ENCODE data around the gene INPP5D. TPM values are rescaled to one million over a fixed set of nuclear protein-coding genes. Genes with fewer than 3 reads are reported as not detected.

INPP5D gene
- total and polyA plus RNA-seq, 2 donors (not counting 3 experiments of a cell fraction or from before 2014, with no cell fraction given) = 13.9 to 46.6 TPM

DNA sequence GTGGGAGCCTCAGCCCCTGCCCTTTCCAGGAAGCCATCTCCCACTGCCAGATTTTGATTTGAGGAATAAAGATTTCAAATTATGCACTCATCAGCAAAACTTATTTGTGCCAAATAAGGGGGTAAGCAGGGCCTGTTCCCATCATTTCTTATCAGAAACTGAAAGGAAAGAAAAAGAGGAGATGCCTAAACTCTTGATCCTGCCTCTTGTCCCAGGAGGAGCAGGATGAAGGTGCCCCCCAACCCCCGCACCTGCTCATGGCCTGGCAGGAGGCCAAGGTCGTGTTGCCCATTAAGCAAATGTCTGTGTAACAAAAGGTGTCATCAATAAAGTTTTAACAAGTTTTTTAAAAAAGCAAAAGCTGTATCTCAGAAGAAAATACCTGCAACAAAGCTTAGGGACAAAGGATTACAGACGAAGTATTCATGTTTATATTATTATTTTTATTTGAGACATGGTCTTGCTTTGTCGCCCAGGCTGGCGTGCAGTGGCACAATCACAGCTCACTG, 80.0 kb downstream of the INPP5D start:
- Histone ChIP-seq H4K20me1 (replicated peaks; ENCODE audit: control insufficient read depth, extremely low read depth, insufficient read depth, low read length) (no peaks in the 10 kb centered on the region), H3K79me2 (ENCODE audit: control insufficient read depth, insufficient read depth, low read length) (no peaks in the 10 kb centered on the region), H3K4me1 (ENCODE audit: control insufficient read depth, extremely low read depth, insufficient read depth, low read length) (no peaks in the 10 kb centered on the region), H3K4me2 (ENCODE audit: insufficient read depth, low read length) (no peak overlapping the region), H3K27ac (ENCODE audit: insufficient read depth, low read depth, low read length) (no peak overlapping the region), H3K9ac (replicated peaks; ENCODE audit: extremely low read depth, insufficient read depth, low read length) (no peak overlapping the region), H2AFZ (ENCODE audit: low read depth, low read length) (no peak overlapping the region), H3K36me3 (ENCODE audit: control insufficient read depth in 2 of 2, extremely low read depth in 1 of 2, insufficient read depth in 2 of 2, low read length in 2 of 2) (peaks cover 2 to 7% of the 10 kb centered on the region in 2 experiments), H3K4me3 (replicated peaks in 1 of 3; ENCODE audit: insufficient read depth in 1 of 3, low read depth in 1 of 3, low read length in 3 of 3) (no peak overlapping the region), H3K9me1 (replicated peaks; ENCODE audit: control insufficient read depth, extremely low read depth, insufficient read depth, low read length) (no peaks in the 10 kb centered on the region), H3K27me3 (ENCODE audit: control insufficient read depth in 2 of 2, insufficient read depth in 2 of 2, low read length in 2 of 2) (no peaks in the 10 kb centered on the region), H3K9me3 (replicated peaks; ENCODE audit: control insufficient read depth, insufficient read depth, low read length) (no peaks in the 10 kb centered on the region)
- DNase-seq (ENCODE audit: low read depth, low spot score) = no peak
- CTCF ChIA-PET = interaction anchor here (1.4 kb wide), 1 partner anchor 86 kb away, joined by 3 read pairs; no protein-coding TSS in a partner anchor
- intact Hi-C loops (cut with micrococcal nuclease) = no loop called here
- POLR2A ChIA-PET = no interaction called here
- FAIRE-seq = no peak
- TF ChIP-seq, protein P1, sequence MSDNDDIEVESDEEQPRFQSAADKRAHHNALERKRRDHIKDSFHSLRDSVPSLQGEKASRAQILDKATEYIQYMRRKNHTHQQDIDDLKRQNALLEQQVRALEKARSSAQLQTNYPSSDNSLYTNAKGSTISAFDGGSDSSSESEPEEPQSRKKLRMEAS (IDR thresholded peaks at IDR 0.05; ENCODE audit: insufficient read depth, insufficient read length) = no peak
- TF ChIP-seq POLR2A (IDR thresholded peaks at IDR 0.05; ENCODE audit: low read depth, low read length) (no peak), JUN (IDR thresholded peaks at IDR 0.05; ENCODE audit: borderline replicate concordance, insufficient read depth, insufficient read length, low read depth) (no peak)
- dilution Hi-C loops (cut with MboI; ENCODE audit: extremely low pct_ligation_motif_present, low sequenced_read_pairs) = no loop called here
- TSS peak; percentile 5 for BruUV-seq (replicated peaks)

DNA sequence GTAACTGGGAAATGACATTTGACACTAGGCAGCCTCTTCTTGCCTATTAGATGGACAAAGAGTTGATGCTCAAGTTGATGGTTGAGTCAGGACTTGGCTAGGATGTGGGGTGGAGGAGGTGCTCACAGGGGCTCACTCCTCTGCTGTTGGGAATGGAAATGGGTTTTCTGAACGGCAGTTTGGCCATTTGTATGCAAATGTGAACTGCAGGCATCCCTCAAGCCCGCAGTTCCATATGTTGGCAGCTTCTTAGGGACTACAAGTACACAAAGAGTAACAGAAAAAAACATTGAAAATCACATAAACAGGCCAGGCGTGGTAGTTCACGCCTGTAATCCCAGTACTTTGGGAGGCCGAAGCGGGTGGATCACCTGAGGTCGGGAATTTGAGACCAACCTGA, 80.8 kb downstream of the INPP5D start:
- intact Hi-C loops (cut with micrococcal nuclease) (no loop called here), dilution Hi-C loops (cut with MboI; ENCODE audit: extremely low pct_ligation_motif_present, low sequenced_read_pairs) (no loop called here)
- no peaks in the 10 kb centered on the region for H3K4me1 ChIP-seq (ENCODE audit: control insufficient read depth, extremely low read depth, insufficient read depth, low read length)
- no peak for FAIRE-seq
- TF ChIP-seq POLR2A (IDR thresholded peaks at IDR 0.05; ENCODE audit: low read depth, low read length) = no peak
- peaks cover 2 to 8% of the 10 kb centered on the region in 2 experiments for H3K36me3 ChIP-seq (ENCODE audit: control insufficient read depth in 2 of 2, extremely low read depth in 1 of 2, insufficient read depth in 2 of 2, low read length in 2 of 2)
- no peaks in the 10 kb centered on the region for H3K79me2 ChIP-seq (ENCODE audit: control insufficient read depth, insufficient read depth, low read length)
- H3K27me3 ChIP-seq (ENCODE audit: control insufficient read depth in 2 of 2, insufficient read depth in 2 of 2, low read length in 2 of 2) = no peaks in the 10 kb centered on the region
- no peaks in the 10 kb centered on the region for H3K9me1 ChIP-seq (replicated peaks; ENCODE audit: control insufficient read depth, extremely low read depth, insufficient read depth, low read length)
- H4K20me1 ChIP-seq (replicated peaks; ENCODE audit: control insufficient read depth, extremely low read depth, insufficient read depth, low read length) = no peaks in the 10 kb centered on the region
- ChIA-PET CTCF (interaction anchor here (1.4 kb wide), 1 partner anchor 87 kb away, joined by 3 read pairs; no protein-coding TSS in a partner anchor), POLR2A (no interaction called here)
- H3K27ac ChIP-seq (ENCODE audit: insufficient read depth, low read depth, low read length) = no peak overlapping the region
- no peak overlapping the region for H3K4me3 ChIP-seq (replicated peaks in 1 of 3; ENCODE audit: insufficient read depth in 1 of 3, low read depth in 1 of 3, low read length in 3 of 3)
- H3K4me2 ChIP-seq (ENCODE audit: insufficient read depth, low read length) = no peak overlapping the region
- BruUV-seq (replicated peaks) = no TSS peak
- no peak overlapping the region for H2AFZ ChIP-seq (ENCODE audit: low read depth, low read length)
- no peak overlapping the region for H3K9ac ChIP-seq (replicated peaks; ENCODE audit: extremely low read depth, insufficient read depth, low read length)
- DNase-seq (ENCODE audit: low read depth, low spot score) = no peak
- no peaks in the 10 kb centered on the region for H3K9me3 ChIP-seq (replicated peaks; ENCODE audit: control insufficient read depth, insufficient read depth, low read length)

Data from endothelial cell of umbilical vein (primary cell).